K562 (cell line): Measurements from ENCODE around the gene IL12RB1. TPM values are rescaled to one million over a fixed set of nuclear protein-coding genes. Genes with fewer than 3 reads are reported as not detected.

Experiments used
- BHLHE40 ChIP-seq: IDR thresholded peaks from 2 replicates; pipeline ENCODE4 v1.6.1; 2011; ENCODE audit warnings: low read length, improper control_type of control experiment
- CCNT2 ChIP-seq: IDR thresholded peaks from 2 replicates; pipeline ENCODE4 v1.6.1; 2011; ENCODE audit warnings: borderline replicate concordance, low read depth, mild to moderate bottlenecking, moderate library complexity, mixed read lengths, low read length; ENCODE audit not compliant: insufficient read length; ENCODE audit errors: extremely low read depth
- FOXJ3 ChIP-seq: sonication (generic); formaldehyde crosslinking; IDR thresholded peaks from 2 replicates; pipeline ENCODE4 v1.4.0; 2020; ENCODE audit warnings: mild to moderate bottlenecking, missing genetic modification reagents
- GABPB1 ChIP-seq: sonication (generic); formaldehyde crosslinking; IDR thresholded peaks from 2 replicates; pipeline ENCODE4 v1.8.0; 2022; ENCODE audit warnings: mild to moderate bottlenecking, missing genetic modification reagents
- KAT2B ChIP-seq: IDR thresholded peaks from one replicate; pipeline ENCODE4 v1.6.1; 2012; ENCODE audit warnings: low read depth, mild to moderate bottlenecking, control low read depth, inconsistent platforms, low read length, moderate library complexity
- MTA1 ChIP-seq: fragments of 450-650 bp; IDR thresholded peaks from 2 replicates; pipeline ENCODE4 v1.6.1; 2017; ENCODE audit warnings: borderline replicate concordance
- NR4A1 ChIP-seq, 2 experiments: fragments of 250-450 bp in 1 of 2; fragments of 450-650 bp in 1 of 2; sonication (Bioruptor Pico) in 1 of 2; IDR thresholded peaks; 2 replicates each; pipeline versions ENCODE4 v1.4.0 to v1.6.1; 2016 to 2020; ENCODE audit warnings: mild to moderate bottlenecking in 2 of 2, missing compliant biosample characterization in 1 of 2, missing genetic modification characterization in 1 of 2, moderate library complexity in 1 of 2
- RCOR1 ChIP-seq, 2 experiments: IDR thresholded peaks; 2 replicates each; pipeline ENCODE4 v1.6.1; 2012; ENCODE audit warnings: low read depth in 2 of 2, low read length in 2 of 2, borderline replicate concordance in 1 of 2, improper control_type of control experiment in 1 of 2
- SIRT6 ChIP-seq: IDR thresholded peaks from one replicate; pipeline ENCODE4 v1.6.1; 2012; ENCODE audit warnings: low read depth, mild to moderate bottlenecking, control low read depth, inconsistent platforms, low read length, moderate library complexity
- TGIF2 ChIP-seq: sonication (generic); formaldehyde crosslinking; IDR thresholded peaks from 2 replicates; pipeline ENCODE4 v1.8.1; 2022; ENCODE audit warnings: mild to moderate bottlenecking, missing genetic modification reagents, moderate library complexity
- ZNF699 ChIP-seq: fragments of 250-450 bp; sonication (Bioruptor Pico); IDR thresholded peaks from 2 replicates; pipeline ENCODE4 v1.8.0; 2021; ENCODE audit warnings: mild to moderate bottlenecking, moderate library complexity; ENCODE audit not compliant: insufficient replicate concordance
- polyA plus RNA-seq, 8 experiments: library from polyadenylated mRNA; depleted of rRNA in 4 of 8; stranded (reverse) in 5 of 8; unstranded in 3 of 8; fragments of >200 nt; fragmentation: Nextera tagmentation in 2 of 8; fragmentation: Illumina TruSeq in 1 of 8; extraction: Ambion mirVana in 2 of 8; extraction: Trizol in 1 of 8; gene quantifications; 2 replicates each; pipeline versions ENCODE4 v1.2.1 to v1.2.3, GENCODE V29; 2011 to 2014; ENCODE audit warnings: inconsistent platforms in 1 of 8, missing spikeins in 1 of 8
- total RNA-seq, 7 experiments: library from RNA; depleted of rRNA in 6 of 7; stranded (reverse); fragments of >200 nt in 6 of 7; fragmentation: Illumina TruSeq in 2 of 7; extraction: Trizol in 2 of 7; gene quantifications; 2 replicates each; pipeline versions ENCODE4 v1.2.1 to v1.2.3, GENCODE V29; 2011 to 2021; ENCODE audit warnings: low replicate concordance in 1 of 7
- TF ChIP-seq, protein P1 (sequence below): fragments of 450-650 bp; formaldehyde crosslinking; IDR thresholded peaks from 2 replicates; pipeline ENCODE4 v1.4.0; 2020; ENCODE audit warnings: mild to moderate bottlenecking, moderate library complexity
- TF ChIP-seq, protein P2 (sequence below): fragments of 250-450 bp; sonication (Bioruptor Pico); IDR thresholded peaks from 2 replicates; pipeline ENCODE4 v1.5.0; 2021; ENCODE audit warnings: mild to moderate bottlenecking, moderate library complexity
- TF ChIP-seq, protein P3 (sequence below): fragments of 450-650 bp; IDR thresholded peaks from 2 replicates; pipeline ENCODE4 v1.6.1; 2016; ENCODE audit warnings: antibody characterized with exemption
- TF ChIP-seq, protein P4 (sequence below), 3 experiments: fragments of 200-800 bp in 1 of 3; sonication (Bioruptor generic) in 1 of 3; sonication (generic) in 1 of 3; formaldehyde crosslinking in 1 of 3; IDR thresholded peaks; 2 replicates each; pipeline versions ENCODE4 v1.6.1 to v1.8.0; 2016 to 2022; ENCODE audit warnings: mild to moderate bottlenecking in 2 of 3, missing compliant biosample characterization in 2 of 3, missing genetic modification characterization in 2 of 3, missing genetic modification reagents in 1 of 3

IL12RB1 gene
- total and polyA plus RNA-seq, 9 of the 15 experiments (the other 6 are each of a cell fraction or from before 2014, with no cell fraction given) = 0.04 to 0.07 (median 0.06) TPM; not detected in 5

DNA sequence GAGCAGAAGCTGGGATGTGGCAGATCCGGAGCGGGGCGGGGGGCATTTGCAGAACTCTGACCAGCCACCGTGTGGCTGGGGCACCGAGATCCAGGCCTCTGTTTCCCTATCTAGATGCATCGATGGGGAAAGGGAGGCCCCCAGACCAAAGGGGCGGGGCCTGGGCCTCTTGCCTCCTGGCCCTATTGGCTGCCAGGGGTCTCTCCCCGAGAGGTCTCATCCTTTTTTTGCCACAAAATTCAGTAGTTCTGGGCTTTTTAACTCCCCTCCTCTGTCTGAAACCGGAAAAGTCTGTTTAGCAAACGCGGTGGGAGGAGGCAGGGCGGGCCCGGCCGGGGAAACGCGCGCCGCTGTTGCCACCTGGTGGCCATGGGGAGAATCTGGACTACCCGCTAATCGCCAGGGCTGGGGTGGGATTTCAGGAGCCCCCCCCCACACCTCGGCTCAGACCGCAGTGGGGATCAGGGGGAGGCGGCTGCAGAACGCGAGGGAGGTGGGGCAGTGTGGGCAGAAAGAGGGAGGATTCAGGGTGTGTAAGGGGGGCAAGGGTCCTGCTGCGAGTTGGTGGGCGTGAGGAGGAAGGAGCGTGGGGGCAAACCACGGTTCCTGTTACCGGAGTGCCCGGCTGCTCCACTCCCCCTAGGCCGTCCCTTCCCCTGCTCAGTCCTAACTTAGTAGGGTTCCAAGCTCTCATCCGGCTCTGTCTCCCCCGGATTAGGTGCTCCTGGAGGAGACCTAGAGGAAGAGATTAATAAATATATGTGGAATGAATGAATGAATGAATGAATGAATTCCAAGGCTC lies 28.3 kb downstream of the IL12RB1 start (continued):
- TF ChIP-seq KAT2B (no peak), SIRT6 (no peak), RCOR1 (IDR thresholded peaks at IDR 0.05; ENCODE audit: borderline replicate concordance in 1 of 2, low read depth in 2 of 2, low read length in 2 of 2) (0 out of 4 replicates have a peak, but pooled peaks of 1 of the 2 experiments have one; percentile 5), TGIF2 (CRISPR knock-in tag) (no peak), BHLHE40 (no peak; the same call in 1 of the 2 replicates), MTA1 (peak; percentile 57; the same call in 1 of the 2 replicates), FOXJ3 (CRISPR knock-in tag) (no peak), ZNF699 (CRISPR knock-in tag) (no peak), GABPB1 (CRISPR knock-in tag) (peak; percentile 55; the same call in 1 of the 2 replicates), NR4A1 (CRISPR knock-in tag; IDR thresholded peaks at IDR 0.05) (no peak), NR4A1 (tag; IDR thresholded peaks at IDR 0.05) (0 out of 2 replicates have a peak, but pooled peaks have one; percentile 31), CCNT2 (peak; percentile 33)
- TF ChIP-seq, protein P1, sequence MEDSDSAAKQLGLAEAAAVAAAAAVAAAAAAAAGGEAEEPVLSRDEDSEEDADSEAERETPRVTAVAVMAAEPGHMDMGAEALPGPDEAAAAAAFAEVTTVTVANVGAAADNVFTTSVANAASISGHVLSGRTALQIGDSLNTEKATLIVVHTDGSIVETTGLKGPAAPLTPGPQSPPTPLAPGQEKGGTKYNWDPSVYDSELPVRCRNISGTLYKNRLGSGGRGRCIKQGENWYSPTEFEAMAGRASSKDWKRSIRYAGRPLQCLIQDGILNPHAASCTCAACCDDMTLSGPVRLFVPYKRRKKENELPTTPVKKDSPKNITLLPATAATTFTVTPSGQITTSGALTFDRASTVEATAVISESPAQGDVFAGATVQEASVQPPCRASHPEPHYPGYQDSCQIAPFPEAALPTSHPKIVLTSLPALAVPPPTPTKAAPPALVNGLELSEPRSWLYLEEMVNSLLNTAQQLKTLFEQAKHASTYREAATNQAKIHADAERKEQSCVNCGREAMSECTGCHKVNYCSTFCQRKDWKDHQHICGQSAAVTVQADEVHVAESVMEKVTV = peak; percentile 96
- TF ChIP-seq, protein P2, sequence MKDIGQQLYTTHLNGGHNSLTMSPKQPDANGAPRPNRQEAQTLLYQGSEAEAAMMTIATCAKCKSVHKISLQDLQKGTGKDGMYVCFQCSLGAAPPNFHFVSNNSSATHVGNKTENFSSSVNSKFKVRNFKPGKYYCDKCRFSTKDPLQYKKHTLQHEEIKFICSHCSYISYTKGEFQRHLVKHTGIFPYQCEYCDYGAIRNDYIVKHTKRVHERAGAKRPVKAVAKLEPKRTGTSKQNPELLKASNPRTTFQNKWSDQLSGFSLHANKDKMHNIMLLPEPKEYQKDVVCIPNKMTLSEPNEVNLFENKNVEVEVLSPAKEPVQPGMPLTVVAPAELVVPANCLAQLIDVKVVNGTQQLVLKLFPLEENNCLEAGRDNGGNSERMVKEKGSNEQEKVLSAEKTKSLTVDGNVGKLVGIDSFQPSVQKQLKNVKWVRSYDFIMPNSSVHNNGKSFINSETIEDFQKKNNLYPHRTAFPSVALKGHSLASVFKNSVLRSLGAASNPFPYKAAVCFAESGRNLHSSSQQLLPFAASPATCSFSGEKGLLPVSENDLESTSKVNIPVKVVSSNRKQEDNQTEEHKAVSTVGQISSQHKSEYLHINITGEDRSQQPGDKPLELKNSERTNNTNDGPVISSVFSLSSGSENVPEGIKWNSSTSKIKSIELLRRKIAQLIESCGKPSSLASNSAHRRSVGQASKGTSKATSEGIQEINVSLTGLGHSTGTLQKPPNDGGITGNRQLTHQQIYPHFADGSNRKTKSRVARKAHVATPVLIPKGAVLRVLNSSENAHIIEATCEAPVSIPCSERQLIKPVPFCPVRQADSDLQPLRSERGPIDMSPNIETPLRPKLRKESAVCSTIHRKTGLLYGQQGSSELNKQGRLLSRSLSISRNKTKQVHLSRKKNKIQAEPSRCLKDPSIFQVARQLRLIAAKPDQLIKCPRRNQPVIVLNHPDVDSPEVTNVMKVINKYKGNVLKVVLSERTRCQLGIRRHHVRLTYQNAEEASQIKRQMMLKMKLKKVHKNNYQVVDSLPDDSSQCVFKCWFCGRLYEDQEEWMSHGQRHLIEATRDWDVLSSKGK (CRISPR knock-in tag) = no peak
- TF ChIP-seq, protein P3, sequence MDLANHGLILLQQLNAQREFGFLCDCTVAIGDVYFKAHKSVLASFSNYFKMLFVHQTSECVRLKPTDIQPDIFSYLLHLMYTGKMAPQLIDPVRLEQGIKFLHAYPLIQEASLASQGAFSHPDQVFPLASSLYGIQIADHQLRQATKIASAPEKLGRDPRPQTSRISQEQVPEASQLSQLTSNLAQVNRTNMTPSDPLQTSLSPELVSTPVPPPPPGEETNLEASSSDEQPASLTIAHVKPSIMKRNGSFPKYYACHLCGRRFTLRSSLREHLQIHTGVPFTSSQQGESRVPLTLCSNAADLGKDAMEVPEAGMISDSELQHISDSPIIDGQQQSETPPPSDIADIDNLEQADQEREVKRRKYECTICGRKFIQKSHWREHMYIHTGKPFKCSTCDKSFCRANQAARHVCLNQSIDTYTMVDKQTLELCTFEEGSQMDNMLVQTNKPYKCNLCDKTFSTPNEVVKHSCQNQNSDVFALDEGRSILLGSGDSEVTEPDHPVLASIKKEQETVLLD = peak; percentile 77
- TF ChIP-seq, protein P4, sequence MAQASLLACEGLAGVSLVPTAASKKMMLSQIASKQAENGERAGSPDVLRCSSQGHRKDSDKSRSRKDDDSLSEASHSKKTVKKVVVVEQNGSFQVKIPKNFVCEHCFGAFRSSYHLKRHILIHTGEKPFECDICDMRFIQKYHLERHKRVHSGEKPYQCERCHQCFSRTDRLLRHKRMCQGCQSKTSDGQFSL (CRISPR knock-in tag; IDR thresholded peaks at IDR 0.05) = peak; percentile 58; the same call in 1 of the 2 replicates
- TF ChIP-seq, protein P4 (tag; IDR thresholded peaks at IDR 0.05) = no peak
